NCI-H128 (cell line): ENCODE data around the gene VPS52.
"Not testable (repeated sequence)": the region's sequence is repeated elsewhere in the genome, so short reads cannot be mapped to it uniquely, and the experiment has no call there.

Experiments used
- DNase-seq: peaks from one replicate; lab custom pipeline; 2025; ENCODE audit not compliant: unreplicated experiment; lab: John Stamatoyannopoulos, UW

The VPS52 gene

GRCh38 chr6:33304216-33304615 lies 32.5 kb upstream of the VPS52 start:
- DNase-seq, result no peak

GRCh38 chr6:33301877-33302276 lies 30.2 kb upstream of the VPS52 start:
- no peak for DNase-seq

GRCh38 chr6:33299237-33299944 lies 27.7 kb upstream of the VPS52 start:
- DNase-seq, result peak; percentile 84

- DNase-seq, result no peak
These were observed 27.1 kb upstream of the VPS52 start, which contains the start of gene RGL2 for GRCh38 chr6:33298773-33299236. Gene RGL2 (minus strand): TSS chr6:33298942. CDS start chr6:33298610, 332 bp downstream.

- DNase-seq, result no peak
These were observed 26.5 kb upstream of the VPS52 start for GRCh38 chr6:33297956-33298772.

- DNase-seq, result no peak
These were observed 25.8 kb upstream of the VPS52 start for GRCh38 chr6:33297406-33297955.

GRCh38 chr6:33296797-33297405 lies 25.2 kb upstream of the VPS52 start:
- DNase-seq, result no peak

- no peak for DNase-seq
These were observed 24.1 kb upstream of the VPS52 start for GRCh38 chr6:33295621-33296369.

GRCh38 chr6:33294086-33294823 lies 22.6 kb upstream of the VPS52 start:
- no peak for DNase-seq

- DNase-seq, result no peak
These were observed 21.5 kb upstream of the VPS52 start for GRCh38 chr6:33292996-33293682.

- DNase-seq, result no peak
These were observed 18.8 kb upstream of the VPS52 start for GRCh38 chr6:33290459-33290858.

GRCh38 chr6:33289784-33290315 lies 18.2 kb upstream of the VPS52 start:
- no peak for DNase-seq

GRCh38 chr6:33288921-33289783 lies 17.5 kb upstream of the VPS52 start, which contains the start of the genes PFDN6 and WDR46:
Gene PFDN6 (plus strand): TSS chr6:33289601. CDS start chr6:33289857, 256 bp downstream.
Gene WDR46 (minus strand): TSS chr6:33289239. CDS start chr6:33289170, 69 bp downstream.
- DNase-seq, result peak; percentile 76

GRCh38 chr6:33288141-33288920 lies 16.7 kb upstream of the VPS52 start:
- no peak for DNase-seq

GRCh38 chr6:33286946-33287914 lies 15.6 kb upstream of the VPS52 start:
- no peak for DNase-seq

- DNase-seq, result not testable (repeated sequence)
These were observed 13.5 kb upstream of the VPS52 start for GRCh38 chr6:33285214-33285613.
